ENCODE results near the gene LDLRAP1.

- TF ChIP-seq ATF3 (CRISPR knock-in tag; conservative IDR thresholded peaks at IDR 0.05) (no peak), CTCF (IDR thresholded peaks at IDR 0.05) (no peak), JAZF1 (CRISPR knock-in tag; IDR thresholded peaks at IDR 0.05) (no peak), ATF2 (CRISPR knock-in tag; IDR thresholded peaks at IDR 0.05; ENCODE audit: borderline replicate concordance, low read depth) (no peak)
Observed at GRCh38 chr1:25559031-25559430, 15.6 kb downstream of the LDLRAP1 start.

Data from WTC11 (cell line).